Measurements from ENCODE around the gene CDH13.

- TF ChIP-seq EZH2phosphoT487 (IDR thresholded peaks at IDR 0.05; ENCODE audit: borderline replicate concordance, low read length) (no peak), CTCF (IDR thresholded peaks at IDR 0.05; ENCODE audit: low read depth, low read length, poor library complexity, severe bottlenecking) (no peak)
Observed at GRCh38 chr16:83807710-83808572, 1181.2 kb downstream of the CDH13 start, which contains the start of gene HSBP1.

Measured in DOHH2 (cell line).